ENCODE data around the gene ZNF213.
A peak's percentile ranks its signal among the peaks of the same experiment; 100 is the strongest.
"Not testable (repeated sequence)": the region's sequence is repeated elsewhere in the genome, so short reads cannot be mapped to it uniquely, and the experiment has no call there.

ZNF213 gene

DNA sequence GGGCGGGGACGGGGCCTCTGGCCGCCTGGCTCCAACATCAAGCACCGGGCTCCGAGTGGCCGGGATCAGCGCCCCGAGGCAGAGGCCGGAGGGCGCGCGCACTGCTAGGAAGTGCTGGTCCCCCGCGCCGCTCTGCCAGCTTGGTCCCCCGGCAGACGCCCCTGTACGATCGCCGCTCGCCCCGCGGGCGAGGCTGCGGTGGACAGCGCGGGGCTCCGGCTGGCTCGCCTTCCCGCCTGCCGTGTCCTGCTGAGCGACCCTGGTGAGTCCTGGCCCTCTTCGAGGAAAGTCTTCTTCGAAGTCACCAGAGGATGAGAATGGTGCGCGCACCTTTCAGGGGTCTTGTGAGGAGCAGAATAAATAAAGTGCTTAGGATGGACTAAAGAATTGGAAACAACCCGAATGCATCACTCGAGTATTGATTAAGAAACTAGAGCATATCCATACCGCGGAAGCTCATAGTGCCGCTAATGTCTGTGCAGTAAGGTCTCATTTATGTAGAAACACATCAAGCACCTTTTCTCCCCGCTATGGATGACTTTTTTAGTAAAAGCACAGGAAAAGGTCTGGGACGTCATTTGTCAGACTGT, 392 bp downstream of the ZNF213 start:
- Histone ChIP-seq H3K4me3 (ENCODE audit: low read length in 2 of 2) (peak overlapping the region; percentile 94 to 99), H3K27ac (ENCODE audit: low read length) (peak overlapping the region; percentile 80), H3K27me3 (ENCODE audit: control insufficient read depth in 1 of 2, insufficient read depth in 2 of 2, low read length in 2 of 2) (no peaks in the 10 kb centered on the region), H3K36me3 (ENCODE audit: control insufficient read depth in 2 of 2, insufficient read depth in 2 of 2, low read length in 2 of 2) (peaks cover 4 to 17% of the 10 kb centered on the region in 2 donors), H3K9me3 (ENCODE audit: control insufficient read depth in 2 of 2, low read length in 2 of 2) (no peaks in the 10 kb centered on the region), H3K4me1 (ENCODE audit: control insufficient read depth, insufficient read depth, low read length) (peaks cover 18% of the 10 kb centered on the region), H3K9ac (ENCODE audit: low read length in 2 of 2) (peak overlapping the region; percentile 91 to 96)

DNA sequence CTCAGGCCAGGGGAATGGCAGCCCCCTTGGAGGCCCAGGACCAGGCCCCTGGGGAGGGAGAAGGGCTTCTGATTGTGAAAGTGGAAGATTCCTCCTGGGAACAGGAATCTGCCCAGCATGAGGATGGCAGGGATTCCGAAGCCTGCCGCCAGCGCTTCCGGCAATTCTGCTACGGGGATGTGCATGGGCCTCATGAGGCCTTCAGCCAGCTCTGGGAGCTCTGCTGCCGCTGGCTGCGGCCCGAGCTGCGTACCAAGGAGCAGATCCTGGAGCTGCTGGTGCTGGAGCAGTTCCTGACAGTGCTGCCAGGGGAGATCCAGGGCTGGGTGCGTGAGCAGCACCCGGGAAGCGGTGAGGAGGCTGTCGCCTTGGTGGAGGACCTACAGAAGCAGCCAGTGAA, 2.4 kb downstream of the ZNF213 start:
- Histone ChIP-seq H3K9me3 (ENCODE audit: control insufficient read depth in 2 of 2, low read length in 2 of 2) (no peaks in the 10 kb centered on the region), H3K36me3 (ENCODE audit: control insufficient read depth in 2 of 2, insufficient read depth in 2 of 2, low read length in 2 of 2) (peaks cover 13 to 24% of the 10 kb centered on the region in 2 donors), H3K27ac (ENCODE audit: low read length) (no peak overlapping the region), H3K27me3 (ENCODE audit: control insufficient read depth in 1 of 2, insufficient read depth in 2 of 2, low read length in 2 of 2) (no peaks in the 10 kb centered on the region), H3K4me1 (ENCODE audit: control insufficient read depth, insufficient read depth, low read length) (peaks cover 18% of the 10 kb centered on the region), H3K4me3 (ENCODE audit: low read length in 2 of 2) (no peak overlapping the region), H3K9ac (ENCODE audit: low read length in 2 of 2) (no peak overlapping the region)

DNA sequence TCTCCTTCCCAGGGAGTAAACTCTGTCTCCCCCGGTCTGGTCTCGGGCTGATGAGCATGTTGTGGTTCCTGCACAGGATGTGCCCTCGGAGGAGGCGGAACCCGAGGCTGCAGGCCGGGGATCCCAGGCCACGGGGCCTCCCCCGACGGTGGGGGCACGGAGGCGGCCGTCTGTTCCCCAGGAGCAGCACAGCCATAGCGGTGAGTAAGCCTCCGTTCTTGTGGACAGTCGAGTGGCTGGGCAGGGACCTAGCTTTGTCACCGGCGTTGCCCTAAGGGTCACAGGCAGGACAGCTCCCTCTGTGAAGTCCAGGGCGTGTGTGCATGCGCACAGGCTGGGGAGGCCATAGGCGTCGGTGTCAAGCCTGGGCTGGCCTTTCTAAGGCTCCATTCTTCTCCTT, 3.5 kb downstream of the ZNF213 start:
- Histone ChIP-seq H3K9me3 (ENCODE audit: control insufficient read depth in 2 of 2, low read length in 2 of 2) (no peaks in the 10 kb centered on the region), H3K9ac (ENCODE audit: low read length in 2 of 2) (no peak overlapping the region), H3K36me3 (ENCODE audit: control insufficient read depth in 2 of 2, insufficient read depth in 2 of 2, low read length in 2 of 2) (peaks cover 20 to 25% of the 10 kb centered on the region in 2 donors), H3K27me3 (ENCODE audit: control insufficient read depth in 1 of 2, insufficient read depth in 2 of 2, low read length in 2 of 2) (no peaks in the 10 kb centered on the region), H3K4me1 (ENCODE audit: control insufficient read depth, insufficient read depth, low read length) (peaks cover 18% of the 10 kb centered on the region), H3K4me3 (ENCODE audit: low read length in 2 of 2) (no peak overlapping the region), H3K27ac (ENCODE audit: low read length) (no peak overlapping the region)

DNA sequence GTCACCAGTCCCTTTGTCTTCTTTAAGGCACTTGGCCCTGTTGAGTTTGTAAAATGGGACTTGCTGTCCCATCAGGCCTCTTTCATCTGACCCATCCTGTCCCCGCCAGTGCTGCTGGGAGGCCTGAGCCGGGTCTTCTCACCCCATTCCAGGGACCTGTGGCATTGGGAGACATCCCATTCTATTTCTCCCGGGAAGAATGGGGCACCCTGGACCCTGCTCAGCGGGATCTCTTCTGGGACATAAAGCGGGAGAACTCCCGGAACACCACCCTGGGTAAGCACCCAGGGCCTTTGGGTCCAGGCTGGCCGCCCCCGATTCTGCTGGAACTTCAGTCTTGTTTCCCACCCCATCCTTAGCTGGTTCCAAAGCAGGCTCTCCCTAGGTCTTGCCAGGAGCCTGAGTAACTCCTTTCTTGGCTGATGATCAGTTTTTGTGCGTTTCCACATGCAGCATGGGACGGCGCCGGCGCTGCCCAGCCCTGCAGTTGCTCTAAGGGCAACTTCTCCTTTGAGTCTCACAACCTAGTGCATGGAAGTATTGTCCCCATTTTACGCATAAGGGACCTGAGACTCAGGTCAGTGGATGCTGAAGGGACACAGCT, 4.1 kb downstream of the ZNF213 start:
- no peaks in the 10 kb centered on the region for H3K27me3 ChIP-seq (ENCODE audit: control insufficient read depth in 1 of 2, insufficient read depth in 2 of 2, low read length in 2 of 2)
- H3K36me3 ChIP-seq (ENCODE audit: control insufficient read depth in 2 of 2, insufficient read depth in 2 of 2, low read length in 2 of 2) = peaks cover 20 to 25% of the 10 kb centered on the region in 2 donors
- no peaks in the 10 kb centered on the region for H3K9me3 ChIP-seq (ENCODE audit: control insufficient read depth in 2 of 2, low read length in 2 of 2)
- H3K4me1 ChIP-seq (ENCODE audit: control insufficient read depth, insufficient read depth, low read length) = peaks cover 15% of the 10 kb centered on the region
- H3K4me3 ChIP-seq (ENCODE audit: low read length in 2 of 2) = no peak overlapping the region
- H3K27ac ChIP-seq (ENCODE audit: low read length) = no peak overlapping the region
- no peak overlapping the region for H3K9ac ChIP-seq (ENCODE audit: low read length in 2 of 2)

DNA sequence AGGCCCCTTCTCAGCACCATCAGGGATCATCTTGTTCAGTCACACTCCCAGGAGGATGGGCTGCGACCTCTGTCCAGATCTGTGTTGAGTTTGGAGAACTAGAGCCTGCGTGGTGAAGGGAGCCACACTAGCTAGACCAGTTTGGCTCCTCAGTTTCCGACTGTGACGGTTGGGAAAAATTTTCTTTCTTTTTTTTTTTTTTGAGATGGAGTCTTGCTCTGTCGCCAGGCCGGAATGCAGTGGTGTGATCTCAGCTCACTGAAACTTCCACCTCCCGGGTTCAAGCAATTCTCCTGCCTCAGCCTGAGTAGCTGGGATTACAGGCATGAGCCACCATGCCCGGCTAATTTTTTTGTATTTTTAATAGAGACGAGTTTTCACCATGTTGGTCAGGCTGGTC, 4.7 kb downstream of the ZNF213 start:
- Histone ChIP-seq H3K36me3 (ENCODE audit: control insufficient read depth in 2 of 2, insufficient read depth in 2 of 2, low read length in 2 of 2) (peaks cover 20 to 25% of the 10 kb centered on the region in 2 donors), H3K4me1 (ENCODE audit: control insufficient read depth, insufficient read depth, low read length) (peaks cover 12% of the 10 kb centered on the region)
- H3K4me3 ChIP-seq (ENCODE audit: low read length in 2 of 2); H3K9ac ChIP-seq (ENCODE audit: low read length in 2 of 2); H3K27me3 ChIP-seq (ENCODE audit: control insufficient read depth in 1 of 2, insufficient read depth in 2 of 2, low read length in 2 of 2); H3K27ac ChIP-seq (ENCODE audit: low read length); H3K9me3 ChIP-seq (ENCODE audit: control insufficient read depth in 2 of 2, low read length in 2 of 2): not testable (repeated sequence)

DNA sequence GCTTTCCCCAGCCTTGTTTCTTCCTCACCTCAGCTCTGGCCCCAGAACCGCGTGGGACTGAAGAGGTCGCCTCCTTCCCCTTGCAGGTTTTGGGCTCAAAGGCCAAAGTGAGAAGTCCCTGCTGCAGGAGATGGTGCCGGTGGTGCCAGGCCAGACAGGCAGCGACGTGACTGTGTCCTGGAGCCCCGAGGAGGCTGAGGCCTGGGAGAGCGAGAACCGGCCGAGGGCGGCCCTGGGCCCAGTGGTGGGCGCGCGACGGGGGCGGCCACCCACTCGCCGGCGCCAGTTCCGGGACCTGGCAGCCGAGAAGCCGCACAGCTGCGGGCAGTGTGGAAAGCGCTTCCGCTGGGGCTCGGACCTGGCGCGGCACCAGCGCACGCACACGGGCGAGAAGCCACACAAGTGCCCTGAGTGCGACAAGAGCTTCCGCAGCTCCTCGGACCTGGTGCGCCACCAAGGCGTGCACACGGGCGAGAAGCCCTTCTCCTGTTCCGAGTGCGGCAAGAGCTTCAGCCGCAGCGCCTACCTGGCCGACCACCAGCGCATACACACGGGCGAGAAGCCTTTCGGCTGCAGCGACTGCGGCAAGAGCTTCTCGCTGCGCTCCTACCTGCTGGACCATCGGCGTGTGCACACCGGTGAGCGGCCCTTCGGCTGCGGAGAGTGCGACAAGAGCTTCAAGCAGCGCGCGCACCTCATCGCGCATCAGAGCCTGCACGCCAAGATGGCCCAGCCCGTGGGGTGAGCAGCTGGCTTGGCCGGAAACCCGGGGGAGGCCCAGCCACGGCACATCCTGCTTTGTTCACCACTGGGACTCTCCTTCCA, 6.0 kb downstream of the ZNF213 start:
- peaks cover 20 to 25% of the 10 kb centered on the region in 2 donors for H3K36me3 ChIP-seq (ENCODE audit: control insufficient read depth in 2 of 2, insufficient read depth in 2 of 2, low read length in 2 of 2)
- H3K9me3 ChIP-seq (ENCODE audit: control insufficient read depth in 2 of 2, low read length in 2 of 2) = no peaks in the 10 kb centered on the region
- peaks cover 9% of the 10 kb centered on the region for H3K4me1 ChIP-seq (ENCODE audit: control insufficient read depth, insufficient read depth, low read length)
- H3K4me3 ChIP-seq (ENCODE audit: low read length in 2 of 2) = no peak overlapping the region
- H3K27ac ChIP-seq (ENCODE audit: low read length) = no peak overlapping the region
- no peaks in the 10 kb centered on the region for H3K27me3 ChIP-seq (ENCODE audit: control insufficient read depth in 1 of 2, insufficient read depth in 2 of 2, low read length in 2 of 2)
- no peak overlapping the region for H3K9ac ChIP-seq (ENCODE audit: low read length in 2 of 2)

DNA sequence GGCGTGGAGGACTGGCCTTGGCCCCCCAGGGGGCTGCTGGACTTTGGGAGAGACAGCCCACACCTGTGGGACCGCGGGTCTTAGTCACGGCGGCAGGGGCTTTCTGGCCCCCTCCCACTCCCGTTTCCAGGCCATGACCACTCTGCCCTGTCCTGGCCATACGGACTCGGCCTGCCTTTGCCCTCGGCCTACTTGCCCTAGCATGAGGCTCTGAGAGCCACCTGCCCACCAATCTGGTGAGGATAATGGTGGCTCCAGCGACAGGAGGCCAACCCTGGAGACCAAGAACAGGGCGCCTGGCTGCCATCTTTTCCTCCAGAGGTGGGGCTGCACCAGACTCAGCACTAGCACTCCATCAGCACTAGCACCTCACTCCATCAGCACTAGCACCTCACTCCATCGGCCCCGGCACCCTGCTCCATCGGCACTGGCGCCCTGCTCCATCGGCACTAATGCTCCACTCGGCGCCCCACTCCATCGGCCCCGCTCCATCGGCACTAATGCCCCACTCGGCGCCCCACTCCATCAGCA, 7.0 kb downstream of the ZNF213 start:
- Histone ChIP-seq H3K4me3 (ENCODE audit: low read length in 2 of 2) (no peak overlapping the region), H3K9ac (ENCODE audit: low read length in 2 of 2) (no peak overlapping the region), H3K4me1 (ENCODE audit: control insufficient read depth, insufficient read depth, low read length) (peaks cover 4% of the 10 kb centered on the region), H3K36me3 (ENCODE audit: control insufficient read depth in 2 of 2, insufficient read depth in 2 of 2, low read length in 2 of 2) (peaks cover 20 to 25% of the 10 kb centered on the region in 2 donors), H3K27me3 (ENCODE audit: control insufficient read depth in 1 of 2, insufficient read depth in 2 of 2, low read length in 2 of 2) (no peaks in the 10 kb centered on the region), H3K27ac (ENCODE audit: low read length) (no peak overlapping the region), H3K9me3 (ENCODE audit: control insufficient read depth in 2 of 2, low read length in 2 of 2) (no peaks in the 10 kb centered on the region)

DNA sequence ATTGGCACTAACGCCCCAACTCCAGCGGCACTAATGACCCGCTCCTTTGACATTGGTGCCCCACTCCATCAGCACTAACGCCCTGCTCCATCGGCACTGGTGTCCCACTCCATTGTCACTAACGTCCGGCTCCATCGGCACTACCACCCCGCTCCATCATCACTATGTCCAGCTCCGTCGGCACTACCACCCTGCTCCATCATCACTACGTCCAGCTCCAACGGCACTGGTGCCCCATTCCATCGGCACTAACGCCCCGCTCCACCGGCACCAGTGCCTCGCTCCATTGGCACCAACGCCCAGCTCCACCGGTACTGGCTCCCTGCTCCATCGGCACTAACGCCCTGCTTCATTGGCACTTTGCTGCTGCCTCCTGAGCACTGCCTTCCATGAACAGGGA, 7.5 kb downstream of the ZNF213 start:
- Histone ChIP-seq H3K27me3 (ENCODE audit: control insufficient read depth in 1 of 2, insufficient read depth in 2 of 2, low read length in 2 of 2) (no peaks in the 10 kb centered on the region), H3K27ac (ENCODE audit: low read length) (no peak overlapping the region), H3K9ac (ENCODE audit: low read length in 2 of 2) (no peak overlapping the region), H3K36me3 (ENCODE audit: control insufficient read depth in 2 of 2, insufficient read depth in 2 of 2, low read length in 2 of 2) (peaks cover 20 to 25% of the 10 kb centered on the region in 2 donors), H3K4me1 (ENCODE audit: control insufficient read depth, insufficient read depth, low read length) (peaks cover 2% of the 10 kb centered on the region), H3K4me3 (ENCODE audit: low read length in 2 of 2) (no peak overlapping the region), H3K9me3 (ENCODE audit: control insufficient read depth in 2 of 2, low read length in 2 of 2) (no peaks in the 10 kb centered on the region)

DNA sequence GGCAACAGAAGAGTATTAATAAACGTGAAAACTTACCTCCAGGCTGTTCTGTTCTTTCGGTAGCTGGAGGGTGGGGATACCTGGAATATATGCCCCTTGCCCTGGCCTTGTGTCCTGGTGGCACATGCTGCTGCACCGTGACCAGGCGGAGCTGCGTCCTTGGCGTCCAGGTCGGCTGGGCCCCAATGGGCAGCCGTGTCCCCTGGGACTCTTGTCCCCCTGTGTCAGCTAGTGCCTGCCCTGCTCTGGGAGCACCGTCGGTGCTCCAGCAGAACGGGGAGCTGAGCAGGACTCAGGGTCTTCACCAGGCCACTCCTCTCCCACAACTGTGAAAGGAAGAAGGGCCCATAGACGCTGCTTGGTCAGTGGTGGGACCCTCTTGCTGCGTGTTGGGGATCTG, 7.9 kb downstream of the ZNF213 start:
- no peaks in the 10 kb centered on the region for H3K27me3 ChIP-seq (ENCODE audit: control insufficient read depth in 1 of 2, insufficient read depth in 2 of 2, low read length in 2 of 2)
- H3K4me1 ChIP-seq (ENCODE audit: control insufficient read depth, insufficient read depth, low read length) = no peaks in the 10 kb centered on the region
- peaks cover 20 to 22% of the 10 kb centered on the region in 2 donors for H3K36me3 ChIP-seq (ENCODE audit: control insufficient read depth in 2 of 2, insufficient read depth in 2 of 2, low read length in 2 of 2)
- H3K9ac ChIP-seq (ENCODE audit: low read length in 2 of 2) = no peak overlapping the region
- no peak overlapping the region for H3K4me3 ChIP-seq (ENCODE audit: low read length in 2 of 2)
- no peak overlapping the region for H3K27ac ChIP-seq (ENCODE audit: low read length)
- H3K9me3 ChIP-seq (ENCODE audit: control insufficient read depth in 2 of 2, low read length in 2 of 2) = no peaks in the 10 kb centered on the region

DNA sequence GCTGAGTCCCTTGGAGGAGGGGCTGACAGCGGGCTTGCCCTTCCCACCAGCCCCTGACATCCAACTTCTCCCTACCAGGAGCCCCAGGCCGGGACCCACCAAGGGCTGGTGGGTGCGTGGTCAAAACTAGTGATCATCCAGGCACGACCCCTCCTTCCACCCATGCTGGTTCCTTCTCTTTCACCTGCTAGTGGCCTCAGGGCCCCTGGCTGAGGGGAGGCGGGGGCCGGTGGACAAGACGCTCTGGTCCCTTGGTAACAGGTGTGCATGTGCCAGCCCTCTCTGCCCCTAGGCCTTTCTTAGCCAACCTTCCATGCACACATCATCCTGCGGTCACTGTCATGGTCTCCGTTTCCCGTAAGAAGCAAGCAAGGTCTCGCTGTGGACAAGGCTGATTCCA, 8.4 kb downstream of the ZNF213 start:
- H3K9ac ChIP-seq (ENCODE audit: low read length in 2 of 2) = no peak overlapping the region
- no peaks in the 10 kb centered on the region for H3K27me3 ChIP-seq (ENCODE audit: control insufficient read depth in 1 of 2, insufficient read depth in 2 of 2, low read length in 2 of 2)
- no peaks in the 10 kb centered on the region for H3K9me3 ChIP-seq (ENCODE audit: control insufficient read depth in 2 of 2, low read length in 2 of 2)
- no peak overlapping the region for H3K4me3 ChIP-seq (ENCODE audit: low read length in 2 of 2)
- H3K4me1 ChIP-seq (ENCODE audit: control insufficient read depth, insufficient read depth, low read length) = no peaks in the 10 kb centered on the region
- H3K36me3 ChIP-seq (ENCODE audit: control insufficient read depth in 2 of 2, insufficient read depth in 2 of 2, low read length in 2 of 2) = peaks cover 20% of the 10 kb centered on the region in 2 donors
- H3K27ac ChIP-seq (ENCODE audit: low read length) = no peak overlapping the region

Measured in stomach smooth muscle (tissue), 2 donors.